Gastrocnemius medialis (tissue), 4 donors: ENCODE data around the gene STX8.

Experiments used
- CTCF ChIP-seq, 5 experiments: fragments of 450-650 bp in 3 of 5; fragments of 200-600 bp in 2 of 5; sonication (generic) in 2 of 5; IDR thresholded peaks in 4 of 5; conservative IDR thresholded peaks in 1 of 5; 1 replicate in 4 of 5; 2 replicates in 1 of 5; pipeline ENCODE4 v1.5.1; 2016 to 2019; ENCODE audit warnings: antibody characterized with exemption in 5 of 5, mild to moderate bottlenecking in 3 of 5, moderate library complexity in 3 of 5
- POLR2A ChIP-seq, 2 donors: fragments of 450-650 bp; IDR thresholded peaks; one replicate each; pipeline ENCODE4 v1.6.1; 2017; ENCODE audit warnings: antibody characterized with exemption in 2 of 2, mild to moderate bottlenecking in 2 of 2, moderate library complexity in 2 of 2

- TF ChIP-seq POLR2A (IDR thresholded peaks at IDR 0.05) (no peak), CTCF (IDR thresholded peaks at IDR 0.05 in 4 of 5, conservative IDR thresholded peaks at IDR 0.05 in 1 of 5) (no peak)
Observed at GRCh38 chr17:9284884-9285283, 290.7 kb downstream of the STX8 start.
